ENCODE results near the gene SRPRA.

SRPRA gene

DNA sequence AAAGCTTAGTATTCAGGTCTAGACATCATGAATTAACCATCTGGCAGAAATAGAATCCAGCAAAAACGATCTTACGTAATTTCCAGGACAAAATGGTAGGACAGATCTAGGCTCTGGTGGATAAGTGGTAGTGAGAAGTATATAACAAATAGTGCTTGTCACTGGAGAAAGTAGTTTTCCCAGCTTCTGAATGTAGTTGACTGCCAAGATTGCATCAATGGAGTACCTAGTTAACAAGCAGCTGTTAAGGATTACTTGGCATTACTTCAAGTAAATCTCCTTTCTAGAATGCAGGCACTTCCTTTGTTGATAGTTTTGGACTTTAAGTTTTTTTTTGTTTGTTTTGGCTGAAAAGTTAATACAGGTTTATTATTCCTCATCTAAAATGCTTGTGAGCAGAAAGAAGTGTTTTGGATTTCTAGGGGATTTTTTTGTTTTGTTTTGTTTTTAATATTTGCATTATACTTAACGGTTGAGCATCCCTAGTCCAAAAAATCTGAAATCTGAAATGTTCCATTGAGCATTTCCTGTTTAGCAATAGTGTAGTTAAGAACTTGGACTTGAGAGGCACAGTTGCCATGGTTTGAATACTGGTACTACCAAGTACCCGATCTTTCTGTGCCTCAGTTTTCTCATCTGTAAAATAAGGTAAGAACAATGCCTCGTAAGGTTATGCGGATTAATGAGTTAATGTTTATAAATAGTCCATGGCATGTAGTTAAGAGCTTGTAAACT, 36.8 kb downstream of the SRPRA start:
- Histone ChIP-seq H3K9me3 (ENCODE audit: low read depth, low read length) (no peaks in the 10 kb centered on the region), H3K4me3 (no peak overlapping the region), H3K36me3 (ENCODE audit: insufficient read depth, low read length) (0 out of 2 replicates have a peak, but pooled peaks cover 13% of the 10 kb centered on the region), H3K27ac (peak overlapping the region; percentile 36), H3K9ac (ENCODE audit: insufficient read length) (no peak overlapping the region)
- DNase-seq (ENCODE audit: low read depth, low spot score) = no peak
- no peak for TF ChIP-seq POLR2AphosphoS5 (IDR thresholded peaks at IDR 0.05; ENCODE audit: borderline replicate concordance, low read depth, low read length)
- no peak for TF ChIP-seq EZH2 (IDR thresholded peaks at IDR 0.05)
- no peak for TF ChIP-seq FOXP2 (optimal IDR thresholded peaks at IDR 0.05; ENCODE audit: control extremely low read depth, extremely low read length, insufficient read depth)

DNA sequence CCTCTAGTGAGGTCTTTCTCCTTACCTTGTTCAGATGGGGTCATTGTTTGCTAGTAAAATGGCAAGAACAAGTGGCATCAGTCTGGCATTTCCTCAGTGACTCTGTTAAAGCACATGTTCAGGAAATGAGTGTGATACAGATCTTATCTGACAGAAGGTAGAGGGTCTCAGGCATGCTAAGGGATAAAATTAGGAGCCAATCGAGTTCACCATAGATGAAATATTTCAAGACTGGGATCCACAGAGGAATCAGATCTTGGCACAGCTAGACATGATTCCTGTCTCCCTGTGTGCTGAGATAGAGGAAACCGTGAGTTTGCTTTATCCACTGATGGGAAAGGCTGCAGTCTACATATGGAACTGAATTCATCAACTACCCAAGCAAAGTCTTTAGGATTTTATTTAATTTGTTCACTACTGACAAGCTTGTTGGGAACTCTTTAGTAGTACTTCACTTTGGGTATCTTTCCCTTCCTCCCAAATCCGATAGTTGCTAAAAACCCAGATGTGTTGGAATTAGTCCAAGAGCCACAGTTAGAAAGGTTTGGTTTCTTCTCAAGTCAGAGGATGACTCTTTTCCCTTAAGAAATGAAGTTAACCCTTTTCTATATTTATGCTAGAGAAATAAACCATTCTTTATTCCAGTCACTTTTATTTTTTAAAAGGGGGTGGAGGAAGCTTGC, 38.7 kb downstream of the SRPRA start:
- no peak for DNase-seq (ENCODE audit: low read depth, low spot score)
- Histone ChIP-seq H3K27ac (no peak overlapping the region), H3K4me3 (no peak overlapping the region), H3K36me3 (ENCODE audit: insufficient read depth, low read length) (0 out of 2 replicates have a peak, but pooled peaks cover 4% of the 10 kb centered on the region), H3K9me3 (ENCODE audit: low read depth, low read length) (no peaks in the 10 kb centered on the region), H3K9ac (ENCODE audit: insufficient read length) (no peak overlapping the region)
- TF ChIP-seq EZH2 (IDR thresholded peaks at IDR 0.05) = no peak
- no peak for TF ChIP-seq FOXP2 (optimal IDR thresholded peaks at IDR 0.05; ENCODE audit: control extremely low read depth, extremely low read length, insufficient read depth)
- no peak for TF ChIP-seq POLR2AphosphoS5 (IDR thresholded peaks at IDR 0.05; ENCODE audit: borderline replicate concordance, low read depth, low read length)

DNA sequence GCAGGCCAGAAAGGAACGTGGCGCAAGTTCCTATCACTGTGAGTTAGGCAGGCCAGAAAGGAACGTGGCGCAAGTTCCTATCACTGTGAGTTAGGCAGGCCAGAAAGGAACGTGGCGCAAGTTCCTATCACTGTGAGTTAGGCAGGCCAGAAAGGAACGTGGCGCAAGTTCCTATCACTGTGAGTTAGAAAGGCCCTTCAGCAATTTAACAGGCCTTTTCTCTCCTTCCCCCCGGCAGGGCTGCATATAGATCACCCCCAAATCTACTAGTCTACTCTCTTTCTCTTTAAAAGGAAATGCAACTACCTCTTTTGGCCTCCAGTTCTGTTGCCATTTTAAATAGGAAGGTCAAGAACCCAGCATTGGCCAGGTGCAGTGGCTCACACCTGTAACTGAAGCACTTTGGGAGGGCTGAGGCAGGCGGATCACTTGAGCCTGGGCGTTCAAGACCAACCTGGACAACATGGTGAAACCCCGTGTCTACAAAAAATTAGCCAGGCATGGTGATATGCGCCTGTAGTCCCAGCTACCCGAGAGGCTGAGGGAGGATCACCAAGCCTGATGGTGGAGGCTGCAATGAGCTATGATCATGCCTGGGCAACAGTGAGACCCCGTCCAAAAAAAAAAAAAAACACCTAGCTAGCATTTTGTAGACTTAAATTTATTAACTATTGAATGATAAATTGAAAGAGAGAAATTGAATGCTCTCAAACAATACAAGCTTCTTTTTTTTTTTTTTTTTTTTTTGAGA, 42.2 kb downstream of the SRPRA start:
- no peak overlapping the region for H3K4me3 ChIP-seq
- 0 out of 2 replicates have a peak, but pooled peaks cover 4% of the 10 kb centered on the region for H3K36me3 ChIP-seq (ENCODE audit: insufficient read depth, low read length)
- no peak for TF ChIP-seq POLR2AphosphoS5 (IDR thresholded peaks at IDR 0.05; ENCODE audit: borderline replicate concordance, low read depth, low read length)
- no peak for TF ChIP-seq FOXP2 (optimal IDR thresholded peaks at IDR 0.05; ENCODE audit: control extremely low read depth, extremely low read length, insufficient read depth)
- TF ChIP-seq EZH2 (IDR thresholded peaks at IDR 0.05) = no peak
- no peak for DNase-seq (ENCODE audit: low read depth, low spot score)
- H3K27ac ChIP-seq = no peak overlapping the region
- H3K9me3 ChIP-seq (ENCODE audit: low read depth, low read length) = no peaks in the 10 kb centered on the region
- H3K9ac ChIP-seq (ENCODE audit: insufficient read length) = no peak overlapping the region

DNA sequence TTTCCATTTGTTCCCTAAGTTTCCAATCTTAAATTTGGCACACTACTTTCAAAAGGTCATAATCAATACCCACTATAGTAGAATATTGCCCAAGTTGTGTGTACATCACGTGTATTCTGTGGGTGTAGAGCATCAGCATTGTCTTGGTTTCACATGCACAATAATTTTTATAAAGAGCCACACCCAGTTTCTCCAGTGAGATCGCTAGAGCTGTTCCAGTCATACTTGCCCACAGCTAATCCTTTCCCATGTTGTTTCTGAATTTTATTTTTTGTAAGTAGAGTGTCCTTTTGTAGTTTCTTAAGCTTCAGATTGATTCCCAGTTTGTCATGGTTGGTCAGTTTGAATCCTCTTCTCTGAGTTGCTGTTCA, 43.4 kb downstream of the SRPRA start:
- Histone ChIP-seq H3K4me3 (no peak overlapping the region), H3K36me3 (ENCODE audit: insufficient read depth, low read length) (0 out of 2 replicates have a peak, but pooled peaks cover 4% of the 10 kb centered on the region), H3K9me3 (ENCODE audit: low read depth, low read length) (no peaks in the 10 kb centered on the region), H3K27ac (no peak overlapping the region), H3K9ac (ENCODE audit: insufficient read length) (no peak overlapping the region)
- no peak for DNase-seq (ENCODE audit: low read depth, low spot score)
- TF ChIP-seq FOXP2 (optimal IDR thresholded peaks at IDR 0.05; ENCODE audit: control extremely low read depth, extremely low read length, insufficient read depth) (no peak), EZH2 (IDR thresholded peaks at IDR 0.05) (no peak), POLR2AphosphoS5 (IDR thresholded peaks at IDR 0.05; ENCODE audit: borderline replicate concordance, low read depth, low read length) (no peak)

DNA sequence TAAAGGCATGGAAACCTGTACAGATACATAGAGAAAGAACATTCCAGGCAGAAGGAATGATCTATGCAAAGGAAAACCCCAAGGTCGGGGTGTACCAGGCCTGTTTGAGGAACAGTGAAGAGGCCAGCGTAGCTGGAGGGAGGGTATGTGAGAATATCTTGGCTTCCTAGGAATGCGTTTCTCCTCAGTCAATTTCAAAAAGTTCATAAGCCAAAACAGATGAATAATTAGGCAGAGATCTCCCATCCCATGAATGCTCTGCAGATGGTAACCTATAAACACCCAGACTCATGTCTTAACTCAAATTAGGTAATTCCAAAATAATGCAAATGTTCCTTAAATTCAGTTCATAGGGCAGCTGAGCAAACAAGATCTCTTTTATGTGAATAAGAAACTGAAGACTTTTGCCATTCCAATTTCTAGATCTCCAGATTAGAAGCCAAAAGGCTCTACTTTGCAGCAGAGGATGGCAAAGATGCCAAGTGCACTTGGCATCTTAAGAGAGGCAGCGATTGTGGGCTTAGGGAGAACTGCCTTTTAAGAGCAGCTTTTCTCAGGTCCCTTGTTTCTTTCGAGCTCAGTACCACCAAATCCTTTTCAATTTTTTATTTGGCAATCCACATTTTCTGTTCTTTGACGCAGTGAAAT, 43.9 kb downstream of the SRPRA start:
- Histone ChIP-seq H3K4me3 (no peak overlapping the region), H3K36me3 (ENCODE audit: insufficient read depth, low read length) (no peaks in the 10 kb centered on the region), H3K9ac (ENCODE audit: insufficient read length) (no peak overlapping the region), H3K27ac (no peak overlapping the region), H3K9me3 (ENCODE audit: low read depth, low read length) (no peaks in the 10 kb centered on the region)
- DNase-seq (ENCODE audit: low read depth, low spot score) = no peak
- TF ChIP-seq EZH2 (IDR thresholded peaks at IDR 0.05) = no peak
- no peak for TF ChIP-seq POLR2AphosphoS5 (IDR thresholded peaks at IDR 0.05; ENCODE audit: borderline replicate concordance, low read depth, low read length)
- no peak for TF ChIP-seq FOXP2 (optimal IDR thresholded peaks at IDR 0.05; ENCODE audit: control extremely low read depth, extremely low read length, insufficient read depth)

DNA sequence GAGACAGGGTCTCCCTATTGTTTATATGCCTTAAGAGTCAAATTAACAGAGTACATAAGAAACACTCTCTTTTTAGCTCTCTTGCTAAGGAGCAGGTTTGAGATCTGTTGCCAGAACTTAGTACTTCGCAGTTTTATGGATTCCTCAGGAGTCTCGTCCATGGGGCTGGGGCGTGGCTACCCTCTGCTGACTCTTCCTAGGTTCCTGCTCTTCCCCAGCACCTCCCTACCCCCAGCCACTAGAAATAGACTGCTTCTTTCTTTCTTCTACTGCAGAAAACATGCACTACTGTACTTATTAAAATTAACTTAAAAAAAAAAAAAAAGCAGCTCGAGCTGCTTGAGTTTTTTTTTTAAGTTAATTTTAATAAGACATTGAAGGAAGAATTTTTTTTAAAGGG, 49.1 kb downstream of the SRPRA start:
- H3K36me3 ChIP-seq (ENCODE audit: insufficient read depth, low read length) = no peaks in the 10 kb centered on the region
- no peak for DNase-seq (ENCODE audit: low read depth, low spot score)
- no peak overlapping the region for H3K27ac ChIP-seq
- no peak for TF ChIP-seq POLR2AphosphoS5 (IDR thresholded peaks at IDR 0.05; ENCODE audit: borderline replicate concordance, low read depth, low read length)
- no peak for TF ChIP-seq FOXP2 (optimal IDR thresholded peaks at IDR 0.05; ENCODE audit: control extremely low read depth, extremely low read length, insufficient read depth)
- no peak for TF ChIP-seq EZH2 (IDR thresholded peaks at IDR 0.05)
- no peaks in the 10 kb centered on the region for H3K9me3 ChIP-seq (ENCODE audit: low read depth, low read length)
- H3K9ac ChIP-seq (ENCODE audit: insufficient read length) = no peak overlapping the region
- H3K4me3 ChIP-seq = no peak overlapping the region

DNA sequence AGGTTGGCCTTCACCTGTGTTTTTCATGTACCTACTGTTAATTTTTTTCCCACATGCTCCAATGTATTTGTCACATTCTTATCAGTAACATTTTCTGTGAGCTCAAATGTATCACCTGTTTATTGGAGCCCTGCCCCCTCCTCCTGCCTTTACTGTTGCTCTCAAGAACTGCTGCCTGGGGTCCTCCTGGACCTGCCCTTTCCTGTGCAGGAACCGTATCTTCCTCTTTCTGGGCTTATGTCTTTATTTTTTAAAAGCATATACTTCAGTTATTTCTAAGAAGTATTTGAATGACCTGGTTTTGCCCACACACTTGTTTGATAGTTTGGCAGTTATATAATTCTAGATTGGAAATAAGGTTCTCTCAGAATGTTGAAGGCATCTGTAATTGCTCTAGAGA, 51.2 kb downstream of the SRPRA start:
- H3K27ac ChIP-seq = no peak overlapping the region
- H3K4me3 ChIP-seq = no peak overlapping the region
- H3K9me3 ChIP-seq (ENCODE audit: low read depth, low read length) = no peaks in the 10 kb centered on the region
- TF ChIP-seq EZH2 (IDR thresholded peaks at IDR 0.05) (no peak), POLR2AphosphoS5 (IDR thresholded peaks at IDR 0.05; ENCODE audit: borderline replicate concordance, low read depth, low read length) (no peak), FOXP2 (optimal IDR thresholded peaks at IDR 0.05; ENCODE audit: control extremely low read depth, extremely low read length, insufficient read depth) (no peak)
- no peak for DNase-seq (ENCODE audit: low read depth, low spot score)
- no peaks in the 10 kb centered on the region for H3K36me3 ChIP-seq (ENCODE audit: insufficient read depth, low read length)
- no peak overlapping the region for H3K9ac ChIP-seq (ENCODE audit: insufficient read length)

All from SK-N-MC (cell line).